Measurements from ENCODE around the gene KCNT2. TPM values are rescaled to one million over a fixed set of nuclear protein-coding genes. Genes with fewer than 3 reads are reported as not detected.

KCNT2 gene
- total and polyA plus RNA-seq, 10 donors, result 0.04 to 1.2 (median 0.99) TPM

GRCh38 chr1:196427976-196428734 is 180.1 kb downstream of the KCNT2 start:
- 62 to 85% (median 76%) methylated on average over 5 of the region's 5 CpGs for WGBS, 5 donors
- no peaks in the 10 kb centered on the region for H3K9me3 ChIP-seq
- H3K36me3 ChIP-seq, result no peaks in the 10 kb centered on the region
- no peak overlapping the region for H3K4me3 ChIP-seq
- H3K27me3 ChIP-seq (replicated peaks in 1 of 7), result no peaks in the 10 kb centered on the region
- DNase-seq, result no peak
- intact Hi-C loops (cut with DNase I; ENCODE audit: low total_unique reads), result no loop called here
- TF ChIP-seq, protein P1, sequence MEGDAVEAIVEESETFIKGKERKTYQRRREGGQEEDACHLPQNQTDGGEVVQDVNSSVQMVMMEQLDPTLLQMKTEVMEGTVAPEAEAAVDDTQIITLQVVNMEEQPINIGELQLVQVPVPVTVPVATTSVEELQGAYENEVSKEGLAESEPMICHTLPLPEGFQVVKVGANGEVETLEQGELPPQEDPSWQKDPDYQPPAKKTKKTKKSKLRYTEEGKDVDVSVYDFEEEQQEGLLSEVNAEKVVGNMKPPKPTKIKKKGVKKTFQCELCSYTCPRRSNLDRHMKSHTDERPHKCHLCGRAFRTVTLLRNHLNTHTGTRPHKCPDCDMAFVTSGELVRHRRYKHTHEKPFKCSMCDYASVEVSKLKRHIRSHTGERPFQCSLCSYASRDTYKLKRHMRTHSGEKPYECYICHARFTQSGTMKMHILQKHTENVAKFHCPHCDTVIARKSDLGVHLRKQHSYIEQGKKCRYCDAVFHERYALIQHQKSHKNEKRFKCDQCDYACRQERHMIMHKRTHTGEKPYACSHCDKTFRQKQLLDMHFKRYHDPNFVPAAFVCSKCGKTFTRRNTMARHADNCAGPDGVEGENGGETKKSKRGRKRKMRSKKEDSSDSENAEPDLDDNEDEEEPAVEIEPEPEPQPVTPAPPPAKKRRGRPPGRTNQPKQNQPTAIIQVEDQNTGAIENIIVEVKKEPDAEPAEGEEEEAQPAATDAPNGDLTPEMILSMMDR (IDR thresholded peaks at IDR 0.05 in 8 of 11, conservative IDR thresholded peaks at IDR 0.05 in 3 of 11), result no peak
- TF ChIP-seq POLR2AphosphoS5 (IDR thresholded peaks at IDR 0.05) (no peak), POLR2A (IDR thresholded peaks at IDR 0.05) (no peak)
- H3K27ac ChIP-seq, result no peak overlapping the region
- no peaks in the 10 kb centered on the region for H3K4me1 ChIP-seq

DNA sequence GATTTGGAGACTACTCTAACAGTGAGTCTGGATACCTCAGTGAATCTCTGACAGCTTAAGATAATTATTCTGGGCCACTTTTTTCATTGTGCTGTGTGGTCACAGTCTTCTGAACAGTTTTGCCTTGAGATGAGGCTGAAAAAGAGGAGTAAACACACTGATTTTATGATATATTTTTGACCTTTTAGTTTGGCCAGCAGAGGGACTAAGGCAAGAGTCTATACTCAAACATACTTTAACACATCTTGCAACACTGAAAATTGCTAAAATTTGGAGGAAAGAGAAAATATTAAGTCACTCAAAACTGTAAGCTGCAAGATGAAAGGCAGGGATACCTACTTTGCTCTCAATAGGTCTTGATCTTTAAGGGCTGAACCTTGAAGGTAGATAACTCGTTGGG is 182.7 kb downstream of the KCNT2 start:
- H3K4me3 ChIP-seq, result no peak overlapping the region

GRCh38 chr1:196423612-196424011 is 184.6 kb downstream of the KCNT2 start:
- TF ChIP-seq, protein P1 (IDR thresholded peaks at IDR 0.05 in 8 of 11, conservative IDR thresholded peaks at IDR 0.05 in 3 of 11), result no peak
- TF ChIP-seq POLR2AphosphoS5 (IDR thresholded peaks at IDR 0.05) (no peak), POLR2A (IDR thresholded peaks at IDR 0.05) (no peak)
- Histone ChIP-seq H3K4me1 (no peaks in the 10 kb centered on the region), H3K9me3 (peaks cover 0 to 2% (median 0%) of the 10 kb centered on the region in 8 donors), H3K27ac (no peak overlapping the region), H3K4me3 (no peak overlapping the region), H3K36me3 (no peaks in the 10 kb centered on the region), H3K27me3 (replicated peaks in 1 of 7) (no peaks in the 10 kb centered on the region)
- intact Hi-C loops (cut with DNase I; ENCODE audit: low total_unique reads), result no loop called here
- DNase-seq, result no peak

More for the DNA sequence above, 182.7 kb downstream of the KCNT2 start:
- Histone ChIP-seq H3K36me3 (no peaks in the 10 kb centered on the region), H3K9me3 (no peaks in the 10 kb centered on the region), H3K27me3 (replicated peaks in 1 of 7) (no peaks in the 10 kb centered on the region), H3K4me1 (no peaks in the 10 kb centered on the region), H3K27ac (no peak overlapping the region)
- intact Hi-C loops (cut with DNase I; ENCODE audit: low total_unique reads), result no loop called here
- no peak for DNase-seq
- 58 to 84% (median 73%) methylated on average over 1 of the region's 1 CpG for WGBS, 5 donors
- TF ChIP-seq POLR2A (IDR thresholded peaks at IDR 0.05), result no peak
- TF ChIP-seq, protein P1 (IDR thresholded peaks at IDR 0.05 in 8 of 11, conservative IDR thresholded peaks at IDR 0.05 in 3 of 11), result no peak
- TF ChIP-seq POLR2AphosphoS5 (IDR thresholded peaks at IDR 0.05), result no peak

DNA sequence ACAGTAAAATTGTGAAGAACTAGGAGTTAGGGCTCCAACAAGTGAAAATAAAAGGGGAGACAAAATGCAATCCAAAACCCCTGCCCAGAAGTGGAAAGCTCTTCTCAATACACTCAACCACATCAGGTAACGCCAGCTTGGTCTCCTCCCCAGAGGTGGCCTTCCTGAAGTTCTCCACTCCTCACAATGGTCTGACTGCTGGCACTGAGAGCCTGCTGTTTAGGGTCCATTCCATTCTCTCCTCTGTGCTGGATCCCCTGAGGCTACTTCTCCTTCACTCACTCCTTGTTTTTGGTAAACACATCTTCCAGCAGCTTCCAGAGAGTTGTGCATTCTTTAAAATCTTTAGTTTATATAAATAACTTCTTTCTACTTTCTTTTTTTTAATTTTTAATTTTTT is 189.5 kb downstream of the KCNT2 start:
- no peak for DNase-seq
- H3K4me3 ChIP-seq, result no peak overlapping the region
- H3K27me3 ChIP-seq (replicated peaks in 1 of 7), result no peaks in the 10 kb centered on the region
- 57 to 91% (median 89%) methylated on average over 1 of the region's 1 CpG for WGBS, 5 donors
- H3K9me3 ChIP-seq, result peaks cover 0 to 3% (median 0%) of the 10 kb centered on the region in 8 donors
- H3K27ac ChIP-seq, result no peak overlapping the region
- H3K36me3 ChIP-seq, result no peaks in the 10 kb centered on the region
- no peaks in the 10 kb centered on the region for H3K4me1 ChIP-seq
- no peak for TF ChIP-seq POLR2A (IDR thresholded peaks at IDR 0.05)
- TF ChIP-seq, protein P1 (IDR thresholded peaks at IDR 0.05 in 8 of 11, conservative IDR thresholded peaks at IDR 0.05 in 3 of 11), result no peak
- no peak for TF ChIP-seq POLR2AphosphoS5 (IDR thresholded peaks at IDR 0.05)
- intact Hi-C loops (cut with DNase I; ENCODE audit: low total_unique reads), result no loop called here

All from spleen (tissue), 11 donors.